H1 (cell line): ENCODE results near the gene ASTL. TPM values are rescaled to one million over a fixed set of nuclear protein-coding genes. Genes with fewer than 3 reads are reported as not detected.

Experiments used
- BACH1 ChIP-seq: IDR thresholded peaks from 2 replicates; pipeline ENCODE4 v1.6.1; 2012; ENCODE audit warnings: low read length, improper control_type of control experiment
- CEBPB ChIP-seq: IDR thresholded peaks from 2 replicates; pipeline ENCODE4 v1.6.1; 2012; ENCODE audit warnings: low read depth, low read length
- CHD2 ChIP-seq: IDR thresholded peaks from 2 replicates; pipeline ENCODE4 v1.6.1; 2012; ENCODE audit warnings: low read length, improper control_type of control experiment
- HDAC2 ChIP-seq, 2 experiments: fragments of 300-600 bp in 1 of 2; sonication (generic) in 1 of 2; IDR thresholded peaks; 2 replicates each; pipeline ENCODE4 v1.6.1; 2011 to 2012; ENCODE audit warnings: low read depth in 2 of 2, low read length in 2 of 2, mild to moderate bottlenecking in 2 of 2, moderate library complexity in 2 of 2, borderline replicate concordance in 1 of 2, inconsistent platforms in 1 of 2
- MAX ChIP-seq: IDR thresholded peaks from 2 replicates; pipeline ENCODE4 v1.6.1; 2012; ENCODE audit warnings: inconsistent platforms
- POU5F1 ChIP-seq: IDR thresholded peaks from 2 replicates; pipeline ENCODE4 v1.6.1; 2011; ENCODE audit warnings: low read depth, mild to moderate bottlenecking, low read length, moderate library complexity
- SIRT6 ChIP-seq: IDR thresholded peaks from one replicate; pipeline ENCODE4 v1.7.1; 2012; ENCODE audit warnings: low read length, inconsistent platforms
- TCF12 ChIP-seq: IDR thresholded peaks from 2 replicates; pipeline ENCODE4 v1.6.1; 2011; ENCODE audit warnings: low read depth, mild to moderate bottlenecking, low read length
- YY1 ChIP-seq: IDR thresholded peaks from 2 replicates; pipeline ENCODE4 v1.6.1; 2011; ENCODE audit warnings: low read depth, mild to moderate bottlenecking, low read length
- polyA plus RNA-seq, 7 experiments: library from polyadenylated mRNA; depleted of rRNA in 3 of 7; stranded (reverse) in 5 of 7; unstranded in 2 of 7; fragments of >200 nt in 5 of 7; fragments of 200-250 nt in 2 of 7; gene quantifications; 1 replicate in 5 of 7; 2 replicates in 1 of 7; 4 replicates in 1 of 7; pipeline versions ENCODE4 v1.2.1 to v1.2.3, GENCODE V29; 2011 to 2013; ENCODE audit warnings: missing spikeins in 2 of 7, mixed read lengths in 2 of 7
- total RNA-seq: library from RNA; stranded (reverse); fragmentation: NEBNext Ultra II Directional; extraction: Animal tissue kit (Norgen Biotek cat#: 25700); gene quantifications from 2 replicates; pipeline ENCODE4 v1.2.1, GENCODE V29; 2021

The ASTL gene
- total and polyA plus RNA-seq, 2 of the 8 experiments (the other 6 are each of a cell fraction or from before 2014, with no cell fraction given), result 0.60 to 1.4 TPM

- TF ChIP-seq BACH1, result no peak
- no peak for TF ChIP-seq POU5F1
- TF ChIP-seq CHD2, result no peak
- TF ChIP-seq MAX, result peak; percentile 53; the same call in 1 of the 2 replicates
- TF ChIP-seq CEBPB, result no peak
- no peak for TF ChIP-seq TCF12
- 0 out of 4 replicates have a peak, but pooled peaks of 1 of the 2 experiments have one; percentile 14 for TF ChIP-seq HDAC2 (IDR thresholded peaks at IDR 0.05; ENCODE audit: borderline replicate concordance in 1 of 2, low read depth in 2 of 2, low read length in 2 of 2)
- TF ChIP-seq SIRT6, result no peak
- peak; percentile 54; the same call in 1 of the 2 replicates for TF ChIP-seq YY1
Observed at GRCh38 chr2:96115631-96116423, 22.5 kb downstream of the ASTL start (continued).
